Heart left ventricle (tissue), 16 donors: ENCODE measurements around the gene LDLRAD2. TPM values are rescaled to one million over a fixed set of nuclear protein-coding genes. Genes with fewer than 3 reads are reported as not detected.

Source experiments
- ATAC-seq, 4 donors: fragments of 200-7000 bp; cut with Tn5 transposase; one replicate each; pipeline ENCODE4 v1.9.1; 2020 to 2022; ENCODE audit warnings: moderate library complexity in 4 of 4, mild to moderate bottlenecking in 3 of 4, moderate number of reproducible peaks in 1 of 4
- DNase-seq, 5 donors: peaks; one replicate each; pipeline ENCODE4 v3.0.0-alpha.2; 2020
- H3K27ac ChIP-seq, 12 donors: fragments of 200-600 bp; sonication (generic) in 4 of 12; one replicate each; pipeline versions ENCODE4 v1.5.0 to v1.8.0; 2016 to 2022; ENCODE audit warnings: mild to moderate bottlenecking in 2 of 12
- H3K27me3 ChIP-seq, 9 donors: fragments of 200-600 bp; sonication (generic) in 2 of 9; one replicate each; pipeline versions ENCODE4 v1.5.1 to v1.8.0; 2016 to 2022; ENCODE audit warnings: mild to moderate bottlenecking in 3 of 9
- H3K36me3 ChIP-seq, 9 donors: fragments of 200-600 bp; sonication (generic) in 2 of 9; one replicate each; pipeline versions ENCODE4 v1.5.0 to v1.8.0; 2018 to 2022; ENCODE audit warnings: mild to moderate bottlenecking in 2 of 9
- H3K4me1 ChIP-seq, 12 donors: fragments of 200-600 bp; sonication (generic) in 4 of 12; one replicate each; pipeline versions ENCODE4 v1.5.0 to v1.8.0; 2016 to 2022; ENCODE audit warnings: mild to moderate bottlenecking in 3 of 12
- H3K4me3 ChIP-seq, 12 donors: fragments of 200-600 bp; sonication (generic) in 4 of 12; one replicate each; pipeline versions ENCODE4 v1.5.0 to v1.8.0; 2017 to 2022; ENCODE audit warnings: mild to moderate bottlenecking in 9 of 12, moderate library complexity in 4 of 12
- H3K9me3 ChIP-seq, 12 donors: fragments of 200-600 bp; sonication (generic) in 4 of 12; one replicate each; pipeline versions ENCODE4 v1.5.0 to v1.8.0; 2016 to 2022; ENCODE audit warnings: mild to moderate bottlenecking in 1 of 12
- POLR2A ChIP-seq, 2 donors: fragments of 450-650 bp; IDR thresholded peaks; one replicate each; pipeline ENCODE4 v1.6.1; 2017; ENCODE audit warnings: antibody characterized with exemption in 2 of 2, mild to moderate bottlenecking in 2 of 2, moderate library complexity in 2 of 2
- WGBS, 4 donors: extraction: QIAGEN DNeasy Blood & Tissue Kit in 2 of 4; methylation state at CpG; one replicate each; pipeline versions ENCODE4 v1.1.5 to v1.1.7; 2013 to 2018; 5-methylcytosine and 5-hydroxymethylcytosine counted together
- intact Hi-C, 10 donors: fragments of 100-400 bp; cut with DNase I; formaldehyde crosslinking; loops; one replicate each; pipeline versions ENCODE4 v1.11.1 to v1.14.2; 2022
- polyA plus RNA-seq, 2 donors: library from polyadenylated mRNA; stranded (reverse); fragments of 200-250 nt; gene quantifications; one replicate each; pipeline ENCODE4 v1.2.3, GENCODE V29; 2013
- total RNA-seq, 9 donors: library from RNA; depleted of rRNA in 2 of 9; stranded (reverse); fragments of >200 nt in 2 of 9; fragmentation: NEBNext Ultra II Directional in 3 of 9; extraction: Animal tissue kit (Norgen Biotek cat#: 25700) in 3 of 9; gene quantifications; one replicate each; pipeline versions ENCODE4 v1.1.0 to v1.2.4, GENCODE V29; 2016 to 2023
- TF ChIP-seq, protein P1 (sequence below), 12 donors: fragments of 200-600 bp; sonication (generic) in 4 of 12; IDR thresholded peaks; one replicate each; pipeline versions ENCODE4 v1.5.0 to v1.8.0; 2018 to 2022; ENCODE audit warnings: antibody characterized with exemption in 12 of 12, mild to moderate bottlenecking in 5 of 12
- donor health status: ischemic (EF 13 %, LVEDD 7.1; RV severe dilation, severe dysfunction).
- donor health status: healthy with polysubstance abuse.
- donor health status: DM: no; HTN: yes; CAD: no.
- donor health status: DM: no; HTN: no; CAD: no.
- donor health status: ischemic (EF 25% LVEDD 6.9; RV normal size, moderate dysfunction).
- donor health status: ischemic (EF 25% LVEDD 5.7; RV mildly dilated, moderate dysfunction).
- donor health status: healthy.
- donor health status: DM: yes; HTN: yes; CAD: no.
- donor health status: ischemic (EF 35%, LVEDD 5.7; RV mildly dilated, moderate dysfunction).
- donor health status: nonischemic (EF 11% LVEDD 7.7; RV severe dilation, severe dysfunction).
- donor health status: DM: yes; HTN: yes; CAD: no.
- donor health status: PGD.
- donor health status: ischemic (EF 29% LVEDD 5.4; RV normal size, mild dysfunction).
- donor health status: nonischemic (EF 23%, LVEDD 6.1; RV moderate dilation, normal function).

Gene LDLRAD2
- total and polyA plus RNA-seq, 11 donors, result 0.08 to 4.0 (median 0.33) TPM; not detected in 8

DNA sequence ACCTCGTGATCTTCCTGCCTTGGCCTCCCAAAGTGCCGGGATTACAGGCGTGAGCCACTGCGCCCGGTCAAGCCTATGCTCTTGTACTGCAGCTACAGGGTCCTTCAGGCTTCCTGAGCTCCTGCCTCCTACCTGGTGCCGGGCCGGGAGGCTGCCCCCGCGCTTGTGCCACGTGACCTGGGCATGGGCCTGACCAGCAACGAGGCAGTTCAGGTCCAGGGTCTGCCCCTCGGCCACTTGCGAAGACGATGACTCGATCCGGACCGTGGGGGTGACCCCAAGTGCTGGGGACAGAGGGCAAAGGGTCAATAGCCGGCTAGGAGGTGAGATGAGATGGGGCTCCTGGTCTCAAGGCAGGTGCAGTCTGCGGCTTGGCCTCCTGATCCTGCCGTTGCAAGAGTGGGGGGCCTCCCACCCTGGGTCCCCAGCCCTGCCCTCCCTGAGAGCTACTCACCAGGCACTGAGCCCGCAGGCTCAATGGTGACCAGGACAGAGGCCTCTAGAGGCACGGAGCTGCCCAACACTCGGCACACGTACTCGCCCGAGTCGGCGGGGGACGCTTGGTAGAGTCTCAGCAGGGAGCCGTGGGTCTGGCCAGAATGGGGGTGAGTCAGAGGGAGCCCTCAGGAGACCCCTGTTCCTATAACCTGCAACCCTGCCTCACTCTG lies 38.0 kb downstream of the LDLRAD2 start:
- intact Hi-C loops, result no loop called here
- Histone ChIP-seq H3K27ac (no peak overlapping the region), H3K4me3 (no peak overlapping the region), H3K36me3 (peaks cover 19 to 100% (median 99%) of the 10 kb centered on the region in 9 donors), H3K9me3 (no peaks in the 10 kb centered on the region), H3K4me1 (no peaks in the 10 kb centered on the region), H3K27me3 (no peaks in the 10 kb centered on the region)
- ATAC-seq (no peak), DNase-seq (peak in 2 of 5 donors; percentile 15 to 51)
- TF ChIP-seq, protein P1, sequence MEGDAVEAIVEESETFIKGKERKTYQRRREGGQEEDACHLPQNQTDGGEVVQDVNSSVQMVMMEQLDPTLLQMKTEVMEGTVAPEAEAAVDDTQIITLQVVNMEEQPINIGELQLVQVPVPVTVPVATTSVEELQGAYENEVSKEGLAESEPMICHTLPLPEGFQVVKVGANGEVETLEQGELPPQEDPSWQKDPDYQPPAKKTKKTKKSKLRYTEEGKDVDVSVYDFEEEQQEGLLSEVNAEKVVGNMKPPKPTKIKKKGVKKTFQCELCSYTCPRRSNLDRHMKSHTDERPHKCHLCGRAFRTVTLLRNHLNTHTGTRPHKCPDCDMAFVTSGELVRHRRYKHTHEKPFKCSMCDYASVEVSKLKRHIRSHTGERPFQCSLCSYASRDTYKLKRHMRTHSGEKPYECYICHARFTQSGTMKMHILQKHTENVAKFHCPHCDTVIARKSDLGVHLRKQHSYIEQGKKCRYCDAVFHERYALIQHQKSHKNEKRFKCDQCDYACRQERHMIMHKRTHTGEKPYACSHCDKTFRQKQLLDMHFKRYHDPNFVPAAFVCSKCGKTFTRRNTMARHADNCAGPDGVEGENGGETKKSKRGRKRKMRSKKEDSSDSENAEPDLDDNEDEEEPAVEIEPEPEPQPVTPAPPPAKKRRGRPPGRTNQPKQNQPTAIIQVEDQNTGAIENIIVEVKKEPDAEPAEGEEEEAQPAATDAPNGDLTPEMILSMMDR (IDR thresholded peaks at IDR 0.05), result no peak
- no peak for TF ChIP-seq POLR2A (IDR thresholded peaks at IDR 0.05)
- WGBS, 4 donors, result 90 to 94% (median 93%) methylated on average over 17 to 30 of the region's 30 CpGs

DNA sequence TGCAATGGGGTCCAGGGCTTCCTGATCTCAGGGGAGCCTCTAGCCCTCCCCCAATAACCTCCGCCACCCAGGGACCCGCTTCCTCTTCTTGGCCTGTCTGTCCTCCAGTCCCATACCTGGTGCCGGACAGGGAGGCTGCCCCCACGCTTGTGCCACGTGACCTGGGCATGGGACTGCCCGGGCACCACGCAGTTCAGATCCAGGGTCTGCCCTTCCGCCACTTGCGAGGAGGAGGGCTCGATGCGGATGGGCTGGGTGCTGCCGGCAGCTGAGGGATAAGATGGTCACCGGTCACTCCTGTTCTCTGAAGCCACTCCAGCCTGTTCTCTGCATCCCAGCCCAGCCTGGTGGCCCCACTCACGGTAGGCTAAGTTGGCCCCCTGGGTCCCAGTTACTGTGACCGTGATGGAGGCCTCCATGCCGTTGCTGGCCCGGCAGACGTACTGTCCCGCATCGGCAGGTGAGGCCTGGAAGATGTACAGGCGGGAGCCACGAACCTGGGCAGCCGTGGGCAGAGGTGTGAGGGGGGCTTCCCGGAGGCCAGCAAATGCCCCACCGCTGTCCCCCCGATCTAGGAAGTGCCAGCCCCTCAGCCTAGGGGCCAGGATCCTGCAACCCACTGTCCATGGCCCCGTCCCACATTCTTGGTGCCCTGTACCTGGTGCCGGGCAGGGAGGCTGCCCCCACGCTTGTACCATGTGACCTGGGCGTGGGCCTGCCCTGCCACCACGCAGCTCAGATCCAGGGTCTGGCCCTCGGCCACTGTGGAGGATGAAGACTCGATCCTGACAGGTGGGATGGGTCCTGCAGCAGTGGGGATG lies 39.6 kb downstream of the LDLRAD2 start:
- no peak for ATAC-seq
- Histone ChIP-seq H3K4me1 (no peaks in the 10 kb centered on the region), H3K9me3 (no peaks in the 10 kb centered on the region), H3K4me3 (no peak overlapping the region), H3K36me3 (peaks cover 22 to 100% (median 99%) of the 10 kb centered on the region in 9 donors), H3K27me3 (no peaks in the 10 kb centered on the region), H3K27ac (peak overlapping the region in 1 of 12 donors; percentile 5)
- DNase-seq, result peak in 1 of 5 donors; percentile 52
- WGBS, 4 donors, result 94 to 97% (median 95%) methylated on average over 14 to 33 of the region's 33 CpGs
- no peak for TF ChIP-seq POLR2A (IDR thresholded peaks at IDR 0.05)
- TF ChIP-seq, protein P1 (IDR thresholded peaks at IDR 0.05), result no peak
- intact Hi-C loops, result no loop called here

DNA sequence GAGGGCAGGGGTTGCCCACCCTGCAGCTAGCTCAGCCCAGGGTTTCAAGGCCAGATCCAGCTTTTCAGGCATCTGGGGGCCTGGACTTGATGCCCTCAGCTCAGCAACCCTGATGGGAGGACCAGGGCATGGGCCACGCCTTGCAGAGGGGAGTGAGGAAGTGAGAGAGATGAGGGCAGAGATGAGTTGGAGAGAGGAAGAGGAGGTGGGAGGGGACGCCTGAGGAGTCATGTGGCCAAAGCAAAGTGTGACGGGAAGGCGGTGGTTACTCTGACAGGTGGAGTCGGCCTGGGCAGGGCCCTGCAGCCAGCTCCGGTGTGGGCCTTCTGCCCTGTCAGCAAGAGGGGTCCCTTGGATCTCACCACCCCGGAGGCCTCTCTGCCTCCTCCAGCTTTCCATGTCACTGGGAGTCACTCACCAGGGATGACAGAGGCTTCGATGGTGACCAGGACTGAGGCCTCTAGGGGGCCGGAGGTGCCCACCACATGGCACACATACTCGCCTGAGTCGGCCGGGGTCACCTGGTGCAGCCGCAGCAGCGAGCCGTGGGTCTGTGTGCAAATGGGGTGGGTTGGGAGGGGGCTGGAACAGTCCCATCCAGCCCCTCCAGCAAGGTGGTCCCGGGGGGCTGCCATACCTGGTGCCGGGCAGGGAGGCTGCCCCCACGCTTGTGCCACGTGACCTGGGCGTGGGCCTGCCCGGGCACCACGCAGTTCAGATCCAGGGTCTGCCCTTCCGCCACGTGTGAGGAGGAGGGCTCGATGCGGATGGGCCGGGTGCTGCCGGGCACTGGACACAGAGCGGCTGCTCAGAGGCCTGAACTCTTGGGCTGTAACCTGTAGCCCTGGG lies 40.4 kb downstream of the LDLRAD2 start:
- no peaks in the 10 kb centered on the region for H3K4me1 ChIP-seq
- peaks cover 24 to 100% (median 100%) of the 10 kb centered on the region in 9 donors for H3K36me3 ChIP-seq
- H3K27ac ChIP-seq, result peak overlapping the region in 1 of 12 donors; percentile 5
- WGBS, 4 donors, result 88 to 94% (median 92%) methylated on average over 19 to 29 of the region's 29 CpGs
- DNase-seq, result no peak
- no peak overlapping the region for H3K4me3 ChIP-seq
- H3K9me3 ChIP-seq, result no peaks in the 10 kb centered on the region
- H3K27me3 ChIP-seq, result no peaks in the 10 kb centered on the region
- intact Hi-C loops, result no loop called here
- no peak for ATAC-seq
- TF ChIP-seq, protein P1 (IDR thresholded peaks at IDR 0.05), result no peak
- no peak for TF ChIP-seq POLR2A (IDR thresholded peaks at IDR 0.05)
